ENCODE data around the gene SCUBE1.

The SCUBE1 gene

GRCh38 chr22:43343262-43343669, at the start of gene SCUBE1:
SCUBE1 (minus strand) TSS chr22:43343372; CDS start chr22:43343261, 111 bp downstream.
- peak; percentile 51 for DNase-seq (ENCODE audit: low spot score)
- TF ChIP-seq CTCF (conservative IDR thresholded peaks at IDR 0.05; ENCODE audit: low read depth), result no peak
- POLR2A ChIA-PET (ENCODE audit: low non-redundant PET), result no interaction called here
- no peak within 1 kb of the TSS for H3K27ac ChIP-seq
- CTCF ChIA-PET, result no interaction called here

GRCh38 chr22:43392385-43392989, 49.3 kb upstream of the SCUBE1 start:
- no peak overlapping the region for H3K27ac ChIP-seq
- no peak for DNase-seq (ENCODE audit: low spot score)
- ChIA-PET CTCF (no interaction called here), POLR2A (ENCODE audit: low non-redundant PET) (no interaction called here)
- TF ChIP-seq CTCF (conservative IDR thresholded peaks at IDR 0.05; ENCODE audit: low read depth), result no peak

- ChIA-PET CTCF (no interaction called here), POLR2A (ENCODE audit: low non-redundant PET) (no interaction called here)
- no peak for TF ChIP-seq CTCF (conservative IDR thresholded peaks at IDR 0.05; ENCODE audit: low read depth)
- no peak for DNase-seq (ENCODE audit: low spot score)
- H3K27ac ChIP-seq, result no peak overlapping the region
These were observed 48.1 kb upstream of the SCUBE1 start for GRCh38 chr22:43391306-43391705.

GRCh38 chr22:43390872-43391271, 47.7 kb upstream of the SCUBE1 start:
- DNase-seq (ENCODE audit: low spot score), result no peak
- CTCF ChIA-PET, result no interaction called here
- no peak overlapping the region for H3K27ac ChIP-seq
- POLR2A ChIA-PET (ENCODE audit: low non-redundant PET), result no interaction called here
- no peak for TF ChIP-seq CTCF (conservative IDR thresholded peaks at IDR 0.05; ENCODE audit: low read depth)

GRCh38 chr22:43390166-43390565, 47.0 kb upstream of the SCUBE1 start:
- no peak overlapping the region for H3K27ac ChIP-seq
- TF ChIP-seq CTCF (conservative IDR thresholded peaks at IDR 0.05; ENCODE audit: low read depth), result no peak
- no peak for DNase-seq (ENCODE audit: low spot score)
- ChIA-PET CTCF (no interaction called here), POLR2A (ENCODE audit: low non-redundant PET) (no interaction called here)

GRCh38 chr22:43389227-43389836, 46.2 kb upstream of the SCUBE1 start:
- DNase-seq (ENCODE audit: low spot score), result no peak
- ChIA-PET CTCF (interaction anchor here (0.8 kb wide), 1 partner anchor 423 kb away, joined by 5 read pairs; no protein-coding TSS in a partner anchor), POLR2A (ENCODE audit: low non-redundant PET) (no interaction called here)
- H3K27ac ChIP-seq, result no peak overlapping the region
- no peak for TF ChIP-seq CTCF (conservative IDR thresholded peaks at IDR 0.05; ENCODE audit: low read depth)
